Measurements from ENCODE around the gene ANKRD55. TPM values are rescaled to one million over a fixed set of nuclear protein-coding genes. Genes with fewer than 3 reads are reported as not detected.

The ANKRD55 gene
- total and polyA plus RNA-seq, 10 donors, result 0.42 to 9.0 (median 2.3) TPM

DNA sequence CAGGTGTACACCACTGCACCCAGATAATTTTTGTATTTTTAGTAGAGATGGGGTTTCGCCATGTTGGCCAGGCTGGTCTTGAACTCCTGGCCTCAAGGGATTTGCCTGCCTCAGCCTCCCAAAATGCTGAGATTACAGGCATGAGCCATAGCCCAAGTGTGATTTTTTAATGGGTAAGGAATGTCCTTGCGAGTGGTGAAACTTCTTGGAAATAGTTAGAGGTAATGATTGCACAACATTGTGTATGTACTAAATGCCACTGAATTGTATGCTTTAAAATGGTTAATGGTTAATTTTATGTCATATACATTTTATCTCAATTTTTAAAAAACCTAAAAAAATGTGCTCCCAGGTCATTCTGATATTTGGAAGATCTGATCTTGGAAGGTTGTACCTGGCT is 178.5 kb downstream of the ANKRD55 start:
- intact Hi-C loops (cut with DNase I; ENCODE audit: low total_unique reads), result no loop called here
- DNase-seq, result no peak
- H3K4me1 ChIP-seq, result peaks cover 17 to 67% (median 32%) of the 10 kb centered on the region in 6 donors
- peaks cover 0 to 14% (median 11%) of the 10 kb centered on the region in 8 donors for H3K9me3 ChIP-seq
- H3K4me3 ChIP-seq, result no peak overlapping the region
- H3K27ac ChIP-seq, result no peak overlapping the region
- WGBS, 5 donors, result 83 to 98% (median 94%) methylated on average over 2 of the region's 2 CpGs
- no peaks in the 10 kb centered on the region for H3K27me3 ChIP-seq (replicated peaks in 1 of 7)
- TF ChIP-seq CTCF (IDR thresholded peaks at IDR 0.05 in 8 of 11, conservative IDR thresholded peaks at IDR 0.05 in 3 of 11), result no peak
- TF ChIP-seq POLR2A (IDR thresholded peaks at IDR 0.05), result no peak
- TF ChIP-seq POLR2AphosphoS5 (IDR thresholded peaks at IDR 0.05), result no peak
- H3K36me3 ChIP-seq, result no peaks in the 10 kb centered on the region

DNA sequence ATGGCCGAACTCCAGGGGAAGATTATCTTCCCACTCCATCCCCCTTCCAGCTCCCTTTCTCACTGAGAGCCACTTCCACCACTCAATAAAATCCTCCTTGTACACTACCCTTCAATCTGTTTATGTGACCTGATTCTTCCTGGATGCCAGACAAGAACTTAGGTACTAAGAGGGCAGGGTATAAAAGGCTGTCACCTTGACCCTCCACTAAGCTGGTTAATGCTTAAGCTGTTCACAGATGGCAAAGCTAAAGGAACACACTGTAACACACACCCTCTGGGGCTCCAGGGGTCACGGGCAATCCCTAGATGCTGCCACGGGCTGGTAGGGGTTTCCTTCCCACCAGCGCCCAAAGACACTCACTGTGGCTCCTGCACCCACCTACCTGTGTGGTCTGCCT is 179.8 kb downstream of the ANKRD55 start:
- intact Hi-C loops (cut with DNase I; ENCODE audit: low total_unique reads), result no loop called here

GRCh38 chr5:56052735-56053134 is 180.4 kb downstream of the ANKRD55 start:
- WGBS, 5 donors, result 84 to 95% (median 90%) methylated on average over 1 of the region's 1 CpG
- H3K4me1 ChIP-seq, result peaks cover 17 to 59% (median 22%) of the 10 kb centered on the region in 6 donors
- intact Hi-C loops (cut with DNase I; ENCODE audit: low total_unique reads), result no loop called here
- no peaks in the 10 kb centered on the region for H3K36me3 ChIP-seq
- no peaks in the 10 kb centered on the region for H3K27me3 ChIP-seq (replicated peaks in 1 of 7)
- H3K4me3 ChIP-seq, result no peak overlapping the region
- DNase-seq, result no peak
- H3K9me3 ChIP-seq, result peaks cover 0 to 14% (median 11%) of the 10 kb centered on the region in 8 donors
- H3K27ac ChIP-seq, result no peak overlapping the region
- no peak for TF ChIP-seq POLR2AphosphoS5 (IDR thresholded peaks at IDR 0.05)
- no peak for TF ChIP-seq POLR2A (IDR thresholded peaks at IDR 0.05)
- TF ChIP-seq CTCF (IDR thresholded peaks at IDR 0.05 in 8 of 11, conservative IDR thresholded peaks at IDR 0.05 in 3 of 11), result no peak

More for the DNA sequence above, 179.8 kb downstream of the ANKRD55 start:
- WGBS, 5 donors, result 93 to 97% (median 95%) methylated on average over 4 of the region's 4 CpGs
- DNase-seq, result no peak
- Histone ChIP-seq H3K27me3 (replicated peaks in 1 of 7) (no peaks in the 10 kb centered on the region), H3K36me3 (no peaks in the 10 kb centered on the region), H3K9me3 (peaks cover 0 to 14% (median 11%) of the 10 kb centered on the region in 8 donors), H3K4me3 (no peak overlapping the region), H3K27ac (no peak overlapping the region), H3K4me1 (peaks cover 17 to 65% (median 26%) of the 10 kb centered on the region in 6 donors)
- TF ChIP-seq CTCF (IDR thresholded peaks at IDR 0.05 in 8 of 11, conservative IDR thresholded peaks at IDR 0.05 in 3 of 11) (no peak), POLR2AphosphoS5 (IDR thresholded peaks at IDR 0.05) (no peak)

DNA sequence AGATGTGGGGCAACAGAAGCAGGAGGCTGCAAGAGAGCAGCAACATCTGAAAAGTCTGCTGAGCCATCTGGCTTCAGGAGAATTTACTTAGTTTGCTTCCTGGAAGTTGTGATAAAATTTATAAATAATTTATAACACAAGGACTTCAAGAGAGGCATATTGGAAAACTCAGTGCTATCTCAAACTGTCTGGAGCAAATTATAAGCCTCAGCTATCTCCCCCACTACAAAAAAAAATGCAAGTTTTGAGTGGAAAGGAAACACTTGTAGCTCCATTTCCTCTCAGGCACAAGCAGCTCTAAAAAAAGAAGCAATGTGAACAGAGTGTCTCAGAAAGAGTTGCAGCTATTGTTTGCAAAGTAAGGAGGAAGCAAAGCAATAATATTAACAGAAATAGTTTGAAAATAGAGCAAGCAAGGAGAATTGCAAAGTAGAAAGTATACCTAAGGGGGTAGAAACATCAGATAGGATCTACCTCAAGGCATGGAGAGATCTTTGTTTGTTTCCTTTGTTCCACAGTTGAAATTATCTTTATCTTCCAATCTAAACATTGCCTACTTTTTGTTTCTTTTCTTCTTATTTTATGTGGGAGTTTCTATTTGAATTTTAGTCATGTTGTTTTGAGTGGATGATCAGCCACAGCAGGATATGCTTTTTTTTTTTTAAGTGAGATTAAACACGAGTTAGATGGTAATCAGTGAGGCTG is 182.4 kb downstream of the ANKRD55 start:
- 0 to 5% (median 2%) methylated on average over 1 of the region's 1 CpG for WGBS, 5 donors
- peaks cover 13 to 39% (median 21%) of the 10 kb centered on the region in 6 donors for H3K4me1 ChIP-seq
- DNase-seq, result no peak
- no peaks in the 10 kb centered on the region for H3K27me3 ChIP-seq (replicated peaks in 1 of 7)
- H3K9me3 ChIP-seq, result peaks cover 0 to 15% (median 11%) of the 10 kb centered on the region in 8 donors
- H3K36me3 ChIP-seq, result no peaks in the 10 kb centered on the region
- intact Hi-C loops (cut with DNase I; ENCODE audit: low total_unique reads), result no loop called here
- H3K27ac ChIP-seq, result peak overlapping the region; percentile 3 to 73 (median 59)
- peak overlapping the region in 1 of 8 donors; percentile 25 for H3K4me3 ChIP-seq
- no peak for TF ChIP-seq POLR2AphosphoS5 (IDR thresholded peaks at IDR 0.05)

Small RNAs within 50 kb of the gene (small RNA-seq; reads per million reads assigned to genes)
- gene RNA5SP184 (0 to 0.14 (median 0.03) reads per million in 4 donors), gene RNA5SP185 (0 to 0.34 (median 0.07) reads per million in 4 donors), gene RNU6-299P (0 reads per million in 4 donors)

Other genes with a start within 250 kb of the ANKRD55 start
- 100 to 1,000 TPM; 254 to 504 (median 337) TPM for gene IL6ST, start 238.4 kb downstream of the ANKRD55 start, total RNA-seq
- gene IL6ST, start 238.4 kb downstream of the ANKRD55 start, polyA plus RNA-seq, result 10 to 100 TPM; 20.4 to 33.8 (median 27.6) TPM